ENCODE results near the gene PHYHD1.
A peak's percentile ranks its signal among the peaks of the same experiment; 100 is the strongest.
"Not testable (repeated sequence)": the region's sequence is repeated elsewhere in the genome, so short reads cannot be mapped to it uniquely, and the experiment has no call there.

Gene PHYHD1

DNA sequence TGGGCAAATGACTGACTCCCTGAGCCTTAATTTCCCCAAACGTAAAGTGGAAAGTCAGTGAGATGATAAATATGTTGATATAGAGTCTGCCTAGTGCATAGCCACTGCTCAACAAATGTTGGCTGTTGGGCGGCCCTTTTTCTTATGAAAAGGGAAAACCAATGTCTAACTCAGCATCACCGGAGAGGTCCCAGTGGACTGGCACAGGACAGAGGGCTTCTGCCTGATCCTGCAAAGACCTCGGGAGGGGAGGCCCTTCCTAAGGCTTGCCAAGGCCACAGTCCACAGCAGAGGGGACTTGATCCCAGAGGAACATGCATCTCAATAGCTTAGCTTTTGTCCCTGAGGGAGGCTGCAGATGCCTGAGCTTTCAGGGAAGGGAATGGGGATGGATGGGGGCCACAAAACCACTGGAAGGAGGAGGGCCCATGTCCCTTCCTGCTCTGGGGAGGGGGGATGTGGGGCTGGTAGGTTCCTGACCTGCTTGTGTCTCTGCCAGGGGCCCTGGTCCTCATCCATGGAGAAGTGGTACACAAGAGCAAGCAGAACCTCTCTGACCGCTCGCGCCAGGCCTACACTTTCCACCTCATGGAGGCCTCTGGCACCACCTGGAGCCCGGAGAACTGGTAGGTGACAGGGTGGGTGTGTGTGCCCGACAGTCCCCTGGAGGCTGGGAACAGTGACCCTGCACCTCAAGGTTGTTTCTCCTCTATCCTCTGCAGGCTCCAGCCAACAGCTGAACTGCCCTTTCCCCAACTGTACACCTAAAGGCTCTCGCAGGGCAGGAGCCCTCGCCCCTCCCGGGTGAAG lies 20.4 kb downstream of the PHYHD1 start:
- TF ChIP-seq, protein P1, sequence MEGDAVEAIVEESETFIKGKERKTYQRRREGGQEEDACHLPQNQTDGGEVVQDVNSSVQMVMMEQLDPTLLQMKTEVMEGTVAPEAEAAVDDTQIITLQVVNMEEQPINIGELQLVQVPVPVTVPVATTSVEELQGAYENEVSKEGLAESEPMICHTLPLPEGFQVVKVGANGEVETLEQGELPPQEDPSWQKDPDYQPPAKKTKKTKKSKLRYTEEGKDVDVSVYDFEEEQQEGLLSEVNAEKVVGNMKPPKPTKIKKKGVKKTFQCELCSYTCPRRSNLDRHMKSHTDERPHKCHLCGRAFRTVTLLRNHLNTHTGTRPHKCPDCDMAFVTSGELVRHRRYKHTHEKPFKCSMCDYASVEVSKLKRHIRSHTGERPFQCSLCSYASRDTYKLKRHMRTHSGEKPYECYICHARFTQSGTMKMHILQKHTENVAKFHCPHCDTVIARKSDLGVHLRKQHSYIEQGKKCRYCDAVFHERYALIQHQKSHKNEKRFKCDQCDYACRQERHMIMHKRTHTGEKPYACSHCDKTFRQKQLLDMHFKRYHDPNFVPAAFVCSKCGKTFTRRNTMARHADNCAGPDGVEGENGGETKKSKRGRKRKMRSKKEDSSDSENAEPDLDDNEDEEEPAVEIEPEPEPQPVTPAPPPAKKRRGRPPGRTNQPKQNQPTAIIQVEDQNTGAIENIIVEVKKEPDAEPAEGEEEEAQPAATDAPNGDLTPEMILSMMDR (IDR thresholded peaks at IDR 0.05; ENCODE audit: control extremely low read depth, extremely low read depth, low read depth, missing control alignments): no peak
- POLR2A ChIA-PET: no interaction called here
- peak; percentile 8 for DNase-seq (ENCODE audit: extremely low spot score)
- CTCF ChIA-PET: interaction anchor here (0.8 to 1.2 kb wide), 2 partner anchors 10 to 13 kb away, joined by 3 read pairs; no protein-coding TSS in a partner anchor

DNA sequence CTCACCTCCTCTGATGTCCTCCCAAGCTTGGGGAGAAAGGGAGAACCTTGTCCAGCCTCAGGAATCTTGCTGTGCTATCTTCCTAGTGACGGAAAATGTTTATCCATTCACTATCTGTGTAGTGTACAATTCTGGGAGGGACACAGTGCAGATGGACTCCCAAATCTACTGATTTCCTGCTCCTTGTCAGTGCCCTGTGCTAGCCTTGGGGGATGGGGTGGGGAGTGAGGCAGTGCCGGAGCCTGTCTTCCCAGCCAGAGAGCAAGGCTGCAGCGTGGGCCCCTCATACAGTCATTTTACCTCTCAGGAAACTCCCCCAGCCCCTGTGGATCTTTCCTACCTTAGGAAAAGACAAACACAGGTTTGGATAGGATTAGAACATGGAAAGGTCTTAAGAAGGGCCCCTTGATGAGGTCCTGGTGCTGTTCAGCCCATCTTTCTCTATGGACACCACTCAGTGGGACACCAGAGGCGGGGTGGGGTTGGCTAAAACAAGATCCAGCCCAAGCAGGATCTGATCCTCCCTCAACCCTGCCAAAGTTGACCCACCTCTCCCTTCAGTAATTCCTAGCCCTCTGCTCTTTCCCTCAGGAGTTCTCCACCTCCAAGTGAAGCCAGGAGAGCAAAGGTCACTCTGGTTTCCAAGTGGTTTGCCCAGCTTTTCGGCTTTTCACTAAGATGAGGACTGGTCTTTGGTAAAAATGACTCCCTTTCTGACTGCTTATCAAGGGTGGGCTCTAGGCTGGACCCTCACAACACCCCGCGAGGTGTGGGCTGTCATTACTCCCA lies 23.2 kb downstream of the PHYHD1 start:
- DNase-seq (ENCODE audit: extremely low spot score): no peak
- CTCF ChIA-PET: interaction anchor here (0.7 to 1.8 kb wide), 5 partner anchors 10 to 582 kb away, joined by 3 to 5 read pairs (median 3); partner anchors contain the start of gene SH3GLB2
- TF ChIP-seq, protein P1 (IDR thresholded peaks at IDR 0.05; ENCODE audit: control extremely low read depth, extremely low read depth, low read depth, missing control alignments): no peak
- POLR2A ChIA-PET: interaction anchor here (0.6 kb wide), 1 partner anchor 95 kb away, joined by 3 read pairs; no protein-coding TSS in a partner anchor

DNA sequence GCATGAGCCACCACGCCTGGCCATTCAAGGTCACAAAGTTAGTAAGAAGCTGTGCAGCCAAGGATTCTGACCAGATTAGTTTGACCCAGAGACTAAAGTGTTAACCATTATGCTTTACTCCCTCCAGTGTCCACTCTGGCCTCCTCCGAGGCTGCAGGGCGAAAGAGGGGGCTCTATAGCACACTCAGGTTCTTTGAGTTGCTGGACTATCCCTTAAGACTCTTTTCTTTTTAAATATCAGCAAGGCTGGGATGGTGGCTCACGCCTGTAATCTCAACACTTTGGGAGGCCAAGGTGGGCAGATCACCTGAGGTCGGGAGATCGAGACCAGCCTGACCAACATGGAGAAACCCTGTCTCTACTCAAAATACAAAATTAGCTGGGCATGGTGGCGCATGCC lies 24.2 kb downstream of the PHYHD1 start:
- POLR2A ChIA-PET: not testable (repeated sequence)
- CTCF ChIA-PET: interaction anchor here (1.2 to 1.3 kb wide), 2 partner anchors 17 to 83 kb away, joined by 3 read pairs; partner anchors contain the start of gene SH3GLB2

DNA sequence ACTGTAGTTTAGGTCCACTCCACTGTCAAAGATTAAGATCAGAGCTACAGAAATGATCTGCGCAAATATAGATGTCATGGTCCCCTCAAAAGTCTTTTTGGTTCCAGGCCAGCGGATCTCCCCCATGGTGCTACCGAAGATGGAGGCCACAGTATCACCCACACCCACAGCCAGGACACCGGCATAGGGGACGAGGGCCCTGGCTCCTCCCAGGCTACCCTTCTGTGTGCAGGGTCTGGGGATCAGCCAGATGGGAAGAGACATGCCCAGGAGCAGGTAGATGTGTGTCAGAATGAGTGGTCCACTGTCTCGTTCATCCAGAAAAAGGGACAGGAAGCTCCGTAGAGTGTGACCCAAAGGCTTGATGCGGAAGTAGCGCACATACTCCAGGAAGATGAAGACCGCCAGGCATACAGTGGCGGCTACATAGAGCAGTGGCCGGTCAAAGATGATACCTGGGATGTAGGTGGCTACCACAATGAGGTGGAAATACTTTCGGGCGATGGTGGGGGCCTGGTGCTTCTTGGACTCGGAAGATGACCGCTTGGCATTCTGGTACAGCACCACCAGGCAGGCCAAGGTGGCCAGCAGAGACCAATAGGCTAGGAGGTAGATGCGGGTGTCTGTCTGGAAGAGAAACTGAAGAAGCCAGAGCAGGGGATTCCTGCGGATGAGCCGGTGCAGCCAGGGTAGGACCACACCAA lies 25.2 kb downstream of the PHYHD1 start:
- DNase-seq (ENCODE audit: extremely low spot score): no peak
- CTCF ChIA-PET: interaction anchor here (1.2 to 1.3 kb wide), 2 partner anchors 18 to 82 kb away, joined by 3 read pairs; partner anchors contain the start of gene SH3GLB2
- TF ChIP-seq, protein P1 (IDR thresholded peaks at IDR 0.05; ENCODE audit: control extremely low read depth, extremely low read depth, low read depth, missing control alignments): no peak
- POLR2A ChIA-PET: interaction anchor here (0.5 kb wide), 1 partner anchor 130 kb away, joined by 3 read pairs; no protein-coding TSS in a partner anchor

More for the DNA sequence above, 24.2 kb downstream of the PHYHD1 start:
- DNase-seq (ENCODE audit: extremely low spot score): not testable (repeated sequence)

DNA sequence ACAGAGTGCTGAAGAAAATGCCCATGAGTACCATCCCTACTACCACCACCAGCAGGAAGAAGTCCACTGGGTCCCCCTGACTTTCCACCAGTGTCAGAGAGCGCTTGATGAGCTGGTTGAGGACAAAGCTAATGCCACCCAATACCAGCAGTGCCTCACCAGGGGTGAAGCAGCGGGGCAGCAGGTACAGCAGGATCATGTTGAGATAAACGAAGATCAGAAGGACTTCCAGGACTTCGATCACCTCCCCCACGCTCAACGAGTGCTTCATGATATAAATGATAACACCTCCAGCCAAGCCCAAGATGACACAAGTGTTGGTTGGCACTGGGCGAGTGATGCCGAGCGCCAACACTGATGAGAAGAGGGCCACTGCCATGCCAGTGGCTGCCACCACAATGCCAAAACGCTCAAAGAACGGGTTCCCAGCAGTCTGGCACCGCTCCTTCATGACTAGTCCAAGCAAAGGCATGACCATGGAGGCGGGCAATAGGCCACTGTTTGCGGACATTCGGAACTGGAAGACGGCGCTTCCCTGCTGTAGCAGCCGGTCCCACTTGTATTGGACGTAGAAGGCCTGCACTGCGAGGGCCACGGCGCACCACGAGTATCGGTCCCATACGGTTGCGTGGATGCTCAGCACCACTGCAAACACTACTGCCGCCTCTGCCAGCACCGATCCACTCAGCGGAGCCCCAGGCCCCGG lies 25.9 kb downstream of the PHYHD1 start:
- DNase-seq (ENCODE audit: extremely low spot score): no peak
- TF ChIP-seq, protein P1 (IDR thresholded peaks at IDR 0.05; ENCODE audit: control extremely low read depth, extremely low read depth, low read depth, missing control alignments): no peak
- ChIA-PET POLR2A (interaction anchor here (0.5 kb wide), 2 partner anchors 131 to 526 kb away, joined by 3 to 5 read pairs; partner anchors contain the start of gene CERCAM), CTCF (interaction anchor here (4.8 kb wide), 1 partner anchor 18 kb away, joined by 26 read pairs; no protein-coding TSS in a partner anchor)

DNA sequence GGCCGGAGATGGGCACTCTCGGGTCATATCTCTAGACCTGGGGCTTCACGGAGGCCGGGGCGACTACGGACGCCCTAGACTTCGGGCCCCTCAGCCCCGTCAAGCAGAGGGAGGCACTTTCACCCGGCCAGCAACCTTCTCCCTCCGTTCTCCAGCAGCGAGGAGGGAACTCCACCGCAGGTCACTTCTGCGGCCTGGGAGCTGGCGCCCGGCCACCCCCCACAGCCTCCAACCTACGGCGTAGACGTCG lies 26.4 kb downstream of the PHYHD1 start:
- POLR2A ChIA-PET: interaction anchor here (1.3 kb wide), 1 partner anchor 129 kb away, joined by 3 read pairs; the partner anchor contains the start of gene ENDOG
- no peak for DNase-seq (ENCODE audit: extremely low spot score)
- CTCF ChIA-PET: interaction anchor here (4.8 kb wide), 1 partner anchor 19 kb away, joined by 26 read pairs; no protein-coding TSS in a partner anchor
- TF ChIP-seq, protein P1 (IDR thresholded peaks at IDR 0.05; ENCODE audit: control extremely low read depth, extremely low read depth, low read depth, missing control alignments): no peak

Measured in GM10248 (cell line).